Endothelial cell of umbilical vein (primary cell): ENCODE results near the gene ZNF365. TPM values are rescaled to one million over a fixed set of nuclear protein-coding genes. Genes with fewer than 3 reads are reported as not detected.
A peak's percentile ranks its signal among the peaks of the same experiment; 100 is the strongest.

ENCODE experiments used
- BruUV-seq: library from RNA; stranded (reverse); fragments of 400-500 nt; replicated peaks from 2 replicates; lab custom pipeline; 2021; lab: Mats Ljungman, UMichigan
- CTCF ChIA-PET: fragments of 300-600, 350-600 bp; sonication (Branson Sonifier 250); formaldehyde crosslinking; loops from one replicate; lab custom pipeline; 2021; ENCODE audit warnings: antibody characterized with exemption, inconsistent platforms; lab: Charles Lee
- POLR2A ChIA-PET: fragments of 300-600, 350-600 bp; sonication (Branson Sonifier 250); formaldehyde crosslinking; loops from one replicate; lab custom pipeline; 2021; ENCODE audit warnings: antibody characterized with exemption, inconsistent platforms; lab: Charles Lee
- DNase-seq: peaks from one replicate; pipeline ENCODE4 v3.0.0-alpha.2; 2011; ENCODE audit warnings: low read depth, low spot score
- FAIRE-seq: peaks from 2 replicates; lab custom pipeline; 2011; peaks lifted over from hg19 to GRCh38; lab: Jason Lieb, UNC
- H2AFZ ChIP-seq: 2 replicates; pipeline ENCODE4 v1.6.0; 2012; ENCODE audit warnings: low read depth, low read length, control low read depth, inconsistent platforms
- H3K27ac ChIP-seq: 2 replicates; pipeline ENCODE4 v1.5.1; 2011; ENCODE audit warnings: low read depth, mild to moderate bottlenecking, control low read depth, low read length, moderate library complexity; ENCODE audit not compliant: insufficient read depth
- H3K27me3 ChIP-seq, 2 experiments: 2 replicates each; pipeline versions ENCODE4 v1.6.0 to v1.6.1; 2011; ENCODE audit warnings: low read length in 2 of 2, mixed read lengths in 1 of 2; ENCODE audit not compliant: control insufficient read depth in 2 of 2, insufficient read depth in 2 of 2
- H3K36me3 ChIP-seq, 2 experiments: 2 replicates in 1 of 2; 3 replicates in 1 of 2; pipeline ENCODE4 v1.5.1; 2011; ENCODE audit warnings: low read length in 2 of 2, mild to moderate bottlenecking in 1 of 2, moderate library complexity in 1 of 2; ENCODE audit not compliant: control insufficient read depth in 2 of 2, insufficient read depth in 2 of 2; ENCODE audit errors: extremely low read depth in 1 of 2
- H3K4me1 ChIP-seq: 3 replicates; pipeline ENCODE4 v1.5.1; 2011; ENCODE audit warnings: mild to moderate bottlenecking, low read length; ENCODE audit not compliant: control insufficient read depth, insufficient read depth; ENCODE audit errors: extremely low read depth
- H3K4me2 ChIP-seq: 2 replicates; pipeline ENCODE4 v1.6.1; 2011; ENCODE audit warnings: low read length, control low read depth, mixed read lengths; ENCODE audit not compliant: insufficient read depth
- H3K4me3 ChIP-seq, 3 experiments: fragments of 200-600 bp in 1 of 3; sonication (generic), shearing (Covaris generic) in 1 of 3; replicated peaks in 1 of 3; 2 replicates each; pipeline ENCODE4 v1.5.1; 2011 to 2016; ENCODE audit warnings: control low read depth in 3 of 3, low read length in 3 of 3, mild to moderate bottlenecking in 2 of 3, inconsistent platforms in 1 of 3, low read depth in 1 of 3, moderate library complexity in 1 of 3; ENCODE audit not compliant: insufficient read depth in 1 of 3
- H3K79me2 ChIP-seq: 2 replicates; pipeline ENCODE4 v1.6.0; 2012; ENCODE audit warnings: low read length, inconsistent platforms; ENCODE audit not compliant: control insufficient read depth, insufficient read depth
- H3K9ac ChIP-seq: replicated peaks from 2 replicates; pipeline ENCODE3; 2011; ENCODE audit warnings: low read length, control low read depth; ENCODE audit not compliant: insufficient read depth; ENCODE audit errors: extremely low read depth
- H3K9me1 ChIP-seq: replicated peaks from 3 replicates; pipeline ENCODE4 v1.6.0; 2011; ENCODE audit warnings: mild to moderate bottlenecking, low read length; ENCODE audit not compliant: control insufficient read depth, insufficient read depth; ENCODE audit errors: extremely low read depth
- H3K9me3 ChIP-seq: replicated peaks from 2 replicates; pipeline ENCODE4 v1.5.1; 2012; ENCODE audit warnings: low read length, inconsistent platforms; ENCODE audit not compliant: control insufficient read depth, insufficient read depth
- H4K20me1 ChIP-seq: replicated peaks from 2 replicates; pipeline ENCODE3; 2011; ENCODE audit warnings: mild to moderate bottlenecking, low read length; ENCODE audit not compliant: control insufficient read depth, insufficient read depth; ENCODE audit errors: extremely low read depth
- EZH2 ChIP-seq: IDR thresholded peaks from 2 replicates; pipeline ENCODE4 v1.6.1; 2012; ENCODE audit warnings: borderline replicate concordance, low read depth, mild to moderate bottlenecking, moderate library complexity, low read length, inconsistent platforms; ENCODE audit not compliant: severe bottlenecking
- FOS ChIP-seq: IDR thresholded peaks from 2 replicates; pipeline ENCODE4 v1.6.1; 2011; ENCODE audit warnings: mild to moderate bottlenecking, low read length, moderate library complexity, borderline replicate concordance; ENCODE audit not compliant: insufficient read depth
- GATA2 ChIP-seq: IDR thresholded peaks from 2 replicates; pipeline ENCODE4 v1.7.0; 2011; ENCODE audit warnings: low read depth, mild to moderate bottlenecking, moderate library complexity, mixed read lengths, low read length; ENCODE audit not compliant: insufficient read length, insufficient read depth
- JUN ChIP-seq: IDR thresholded peaks from 2 replicates; pipeline ENCODE4 v1.6.1; 2011; ENCODE audit warnings: borderline replicate concordance, low read depth; ENCODE audit not compliant: insufficient read length, insufficient read depth
- MYC ChIP-seq: IDR thresholded peaks from one replicate; pipeline ENCODE4 v1.6.1; 2011; ENCODE audit warnings: mild to moderate bottlenecking, low read depth, low read length
- POLR2A ChIP-seq: IDR thresholded peaks from 2 replicates; pipeline ENCODE4 v1.6.1; 2012; ENCODE audit warnings: low read depth, mild to moderate bottlenecking, control low read depth, low read length
- POLR2AphosphoS5 ChIP-seq: IDR thresholded peaks from 2 replicates; pipeline ENCODE4 v1.6.1; 2012; ENCODE audit warnings: low read depth, mild to moderate bottlenecking, control low read depth, low read length, moderate library complexity; ENCODE audit not compliant: insufficient read depth
- dilution Hi-C: fragments of 300-500 bp; cut with MboI; formaldehyde crosslinking; loops from one replicate; pipeline ENCODE4 v1.15.0; 2019; ENCODE audit warnings: low sequenced_read_pairs; ENCODE audit not compliant: extremely low pct_ligation_motif_present
- intact Hi-C: fragments of 100-400 bp; cut with micrococcal nuclease; formaldehyde crosslinking; loops from one replicate; pipeline ENCODE4 v1.10.0; 2022
- polyA plus RNA-seq, 4 experiments: library from polyadenylated mRNA; depleted of rRNA in 3 of 4; stranded (reverse) in 3 of 4; unstranded in 1 of 4; fragments of >200 nt; gene quantifications; 2 replicates each; pipeline versions ENCODE4 v1.2.1 to v1.2.3, GENCODE V29; 2011 to 2012; ENCODE audit warnings: missing spikeins in 1 of 4
- total RNA-seq: library from RNA; stranded (reverse); gene quantifications from 2 replicates; pipeline ENCODE4 v1.2.3, GENCODE V29; 2021
- TF ChIP-seq, protein P1 (sequence below), 2 donors: IDR thresholded peaks; 1 replicate in 1 of 2; 2 replicates in 1 of 2; pipeline ENCODE4 v1.5.1; 2011; ENCODE audit warnings: low read length in 2 of 2, mild to moderate bottlenecking in 2 of 2, moderate library complexity in 2 of 2, control low read depth in 1 of 2, inconsistent platforms in 1 of 2, low read depth in 1 of 2; ENCODE audit not compliant: insufficient read depth in 1 of 2; ENCODE audit errors: extremely low read depth in 1 of 2
- TF ChIP-seq, protein P2 (sequence below): IDR thresholded peaks from 2 replicates; pipeline ENCODE4 v1.6.1; 2011; ENCODE audit not compliant: insufficient read depth, insufficient read length

The ZNF365 gene
- total and polyA plus RNA-seq, 2 donors (not counting 3 experiments of a cell fraction or from before 2014, with no cell fraction given) = 1.3 to 2.9 TPM

DNA sequence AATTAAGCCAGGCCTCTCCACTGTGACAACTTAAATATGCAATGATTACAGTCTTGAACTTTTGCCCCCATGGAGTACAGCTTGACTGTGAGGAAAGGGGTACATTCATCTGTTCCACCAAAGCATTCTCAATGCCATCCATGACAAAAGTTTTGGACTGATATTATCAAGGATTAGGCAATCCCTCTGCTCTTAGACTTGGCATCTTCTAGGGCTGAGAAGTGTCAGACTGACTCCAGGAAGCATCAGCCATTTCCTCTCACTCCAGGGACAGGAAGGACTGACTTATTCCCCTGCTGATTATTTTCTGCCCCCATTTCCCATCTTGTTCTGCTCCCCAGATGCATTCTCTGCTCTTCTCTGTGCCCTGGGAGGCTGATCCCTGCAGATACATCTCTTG is 69.7 kb downstream of the ZNF365 start:
- FAIRE-seq (peak; percentile 85), DNase-seq (peak; percentile 61)
- Histone ChIP-seq H3K4me3 (no peak overlapping the region), H2AFZ (no peak overlapping the region), H3K9me1 (no peaks in the 10 kb centered on the region), H4K20me1 (no peaks in the 10 kb centered on the region), H3K9ac (no peak overlapping the region), H3K36me3 (no peaks in the 10 kb centered on the region), H3K79me2 (no peaks in the 10 kb centered on the region), H3K4me1 (peaks cover 15% of the 10 kb centered on the region), H3K27ac (peak overlapping the region; percentile 24), H3K4me2 (peak overlapping the region; percentile 38), H3K27me3 (no peaks in the 10 kb centered on the region), H3K9me3 (no peaks in the 10 kb centered on the region)
- ChIA-PET CTCF (no interaction called here), POLR2A (no interaction called here)
- no peak for TF ChIP-seq JUN
- TF ChIP-seq MYC = no peak
- TF ChIP-seq FOS = peak; percentile 73
- TF ChIP-seq, protein P1, sequence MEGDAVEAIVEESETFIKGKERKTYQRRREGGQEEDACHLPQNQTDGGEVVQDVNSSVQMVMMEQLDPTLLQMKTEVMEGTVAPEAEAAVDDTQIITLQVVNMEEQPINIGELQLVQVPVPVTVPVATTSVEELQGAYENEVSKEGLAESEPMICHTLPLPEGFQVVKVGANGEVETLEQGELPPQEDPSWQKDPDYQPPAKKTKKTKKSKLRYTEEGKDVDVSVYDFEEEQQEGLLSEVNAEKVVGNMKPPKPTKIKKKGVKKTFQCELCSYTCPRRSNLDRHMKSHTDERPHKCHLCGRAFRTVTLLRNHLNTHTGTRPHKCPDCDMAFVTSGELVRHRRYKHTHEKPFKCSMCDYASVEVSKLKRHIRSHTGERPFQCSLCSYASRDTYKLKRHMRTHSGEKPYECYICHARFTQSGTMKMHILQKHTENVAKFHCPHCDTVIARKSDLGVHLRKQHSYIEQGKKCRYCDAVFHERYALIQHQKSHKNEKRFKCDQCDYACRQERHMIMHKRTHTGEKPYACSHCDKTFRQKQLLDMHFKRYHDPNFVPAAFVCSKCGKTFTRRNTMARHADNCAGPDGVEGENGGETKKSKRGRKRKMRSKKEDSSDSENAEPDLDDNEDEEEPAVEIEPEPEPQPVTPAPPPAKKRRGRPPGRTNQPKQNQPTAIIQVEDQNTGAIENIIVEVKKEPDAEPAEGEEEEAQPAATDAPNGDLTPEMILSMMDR (IDR thresholded peaks at IDR 0.05; ENCODE audit: extremely low read depth in 1 of 2, insufficient read depth in 1 of 2, low read depth in 1 of 2, low read length in 2 of 2) = no peak
- no peak for TF ChIP-seq POLR2AphosphoS5
- no peak for TF ChIP-seq POLR2A
- TF ChIP-seq GATA2 = peak; percentile 96
- no peak for TF ChIP-seq EZH2
- TF ChIP-seq, protein P2, sequence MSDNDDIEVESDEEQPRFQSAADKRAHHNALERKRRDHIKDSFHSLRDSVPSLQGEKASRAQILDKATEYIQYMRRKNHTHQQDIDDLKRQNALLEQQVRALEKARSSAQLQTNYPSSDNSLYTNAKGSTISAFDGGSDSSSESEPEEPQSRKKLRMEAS = no peak
- intact Hi-C loops = no loop called here
- BruUV-seq = no TSS peak
- dilution Hi-C loops = no loop called here
